Stomach smooth muscle (tissue), 2 donors: ENCODE data around the gene SAMD1.

Experiments used
- H3K27ac ChIP-seq: one replicate; pipeline ENCODE4 v1.7.0; 2013; ENCODE audit warnings: mild to moderate bottlenecking, low read length, inconsistent platforms
- H3K27me3 ChIP-seq, 2 donors: one replicate each; pipeline ENCODE4 v1.7.0; 2013; ENCODE audit warnings: low read length in 2 of 2; ENCODE audit not compliant: insufficient read depth in 2 of 2, control insufficient read depth in 1 of 2
- H3K36me3 ChIP-seq, 2 donors: one replicate each; pipeline ENCODE4 v1.7.0; 2013; ENCODE audit warnings: low read length in 2 of 2; ENCODE audit not compliant: control insufficient read depth in 2 of 2, insufficient read depth in 2 of 2
- H3K4me1 ChIP-seq: one replicate; pipeline ENCODE4 v1.7.0; 2013; ENCODE audit warnings: low read length; ENCODE audit not compliant: control insufficient read depth, insufficient read depth
- H3K4me3 ChIP-seq, 2 donors: one replicate each; pipeline ENCODE4 v1.7.0; 2013; ENCODE audit warnings: low read length in 2 of 2
- H3K9ac ChIP-seq, 2 donors: one replicate each; pipeline ENCODE4 v1.7.0; 2013; ENCODE audit warnings: low read length in 2 of 2, mild to moderate bottlenecking in 1 of 2
- H3K9me3 ChIP-seq, 2 donors: one replicate each; pipeline ENCODE4 v1.7.0; 2013; ENCODE audit warnings: low read length in 2 of 2; ENCODE audit not compliant: control insufficient read depth in 2 of 2
- donor health status: healthy.
- donor health status: Pancreatic carcinoma.

SAMD1 gene

GRCh38 chr19:14073261-14073924 lies 17.2 kb downstream of the SAMD1 start:
- no peaks in the 10 kb centered on the region for H3K36me3 ChIP-seq
- H3K4me3 ChIP-seq, result peak overlapping the region; percentile 86 to 87
- no peaks in the 10 kb centered on the region for H3K27me3 ChIP-seq
- H3K9ac ChIP-seq, result peak overlapping the region; percentile 80 to 88
- peaks cover 34% of the 10 kb centered on the region for H3K4me1 ChIP-seq
- H3K27ac ChIP-seq, result peak overlapping the region; percentile 83
- H3K9me3 ChIP-seq, result no peaks in the 10 kb centered on the region

- H3K27ac ChIP-seq, result peak within 1 kb of the TSS; percentile 83
Observed at GRCh38 chr19:14072535-14073260, 17.9 kb downstream of the SAMD1 start, which contains the start of gene MISP3. Gene MISP3, plus strand, starts transcription at chr19:14072786. Its CDS starts 524 bp downstream, at chr19:14073310.

GRCh38 chr19:14070268-14071050 lies 20.1 kb downstream of the SAMD1 start:
- no peaks in the 10 kb centered on the region for H3K36me3 ChIP-seq
- H3K4me1 ChIP-seq, result peaks cover 33% of the 10 kb centered on the region
- H3K9ac ChIP-seq, result no peak overlapping the region
- H3K9me3 ChIP-seq, result no peaks in the 10 kb centered on the region
- H3K27ac ChIP-seq, result no peak overlapping the region
- H3K27me3 ChIP-seq, result no peaks in the 10 kb centered on the region
- no peak overlapping the region for H3K4me3 ChIP-seq

More at GRCh38 chr19:14072535-14073260, 17.9 kb downstream of the SAMD1 start, which contains the start of gene MISP3:
- H3K36me3 ChIP-seq, result no peaks in the 10 kb centered on the region
- peak within 1 kb of the TSS; percentile 80 to 88 for H3K9ac ChIP-seq
- peaks cover 34% of the 10 kb centered on the region for H3K4me1 ChIP-seq
- H3K9me3 ChIP-seq, result no peaks in the 10 kb centered on the region
- H3K4me3 ChIP-seq, result peak within 1 kb of the TSS; percentile 86 to 87
- no peaks in the 10 kb centered on the region for H3K27me3 ChIP-seq

- H3K4me3 ChIP-seq, result no peak overlapping the region
- no peak overlapping the region for H3K9ac ChIP-seq
- H3K4me1 ChIP-seq, result no peaks in the 10 kb centered on the region
- H3K9me3 ChIP-seq, result no peaks in the 10 kb centered on the region
- no peaks in the 10 kb centered on the region for H3K36me3 ChIP-seq
- peaks cover 4 to 7% of the 10 kb centered on the region in 2 donors for H3K27me3 ChIP-seq
- H3K27ac ChIP-seq, result no peak overlapping the region
Observed at GRCh38 chr19:14066134-14066533, 24.4 kb downstream of the SAMD1 start.

GRCh38 chr19:14063105-14063504 lies 27.4 kb downstream of the SAMD1 start:
- no peak overlapping the region for H3K27ac ChIP-seq
- H3K36me3 ChIP-seq, result no peaks in the 10 kb centered on the region
- H3K9me3 ChIP-seq, result no peaks in the 10 kb centered on the region
- H3K4me3 ChIP-seq, result no peak overlapping the region
- H3K4me1 ChIP-seq, result peaks cover 1% of the 10 kb centered on the region
- no peak overlapping the region for H3K9ac ChIP-seq
- H3K27me3 ChIP-seq, result peaks cover 26 to 30% of the 10 kb centered on the region in 2 donors

- Histone ChIP-seq H3K4me1 (peaks cover 5% of the 10 kb centered on the region), H3K9ac (no peak overlapping the region), H3K36me3 (no peaks in the 10 kb centered on the region), H3K27ac (no peak overlapping the region), H3K27me3 (peaks cover 31% of the 10 kb centered on the region in 2 donors), H3K4me3 (no peak overlapping the region), H3K9me3 (no peaks in the 10 kb centered on the region)
Observed at GRCh38 chr19:14062558-14062855, 28.0 kb downstream of the SAMD1 start.

- Histone ChIP-seq H3K9ac (no peak within 1 kb of the TSS), H3K36me3 (no peaks in the 10 kb centered on the region), H3K4me3 (no peak within 1 kb of the TSS), H3K9me3 (no peaks in the 10 kb centered on the region), H3K27ac (no peak within 1 kb of the TSS), H3K27me3 (peaks cover 31% of the 10 kb centered on the region in 2 donors), H3K4me1 (peaks cover 5% of the 10 kb centered on the region)
Observed at GRCh38 chr19:14061751-14062557, 28.6 kb downstream of the SAMD1 start, which contains the start of gene PALM3. Gene PALM3, minus strand, starts transcription at chr19:14062076. Its CDS starts 96 bp downstream, at chr19:14061980.

- Histone ChIP-seq H3K9ac (no peak overlapping the region), H3K27me3 (peaks cover 31% of the 10 kb centered on the region in 2 donors), H3K36me3 (no peaks in the 10 kb centered on the region), H3K9me3 (no peaks in the 10 kb centered on the region), H3K4me1 (peaks cover 5% of the 10 kb centered on the region), H3K4me3 (no peak overlapping the region), H3K27ac (no peak overlapping the region)
Observed at GRCh38 chr19:14061081-14061749, 29.3 kb downstream of the SAMD1 start.

GRCh38 chr19:14059652-14060155 lies 30.8 kb downstream of the SAMD1 start:
- Histone ChIP-seq H3K9ac (no peak overlapping the region), H3K36me3 (no peaks in the 10 kb centered on the region), H3K4me1 (peaks cover 5% of the 10 kb centered on the region), H3K27ac (no peak overlapping the region), H3K27me3 (peaks cover 31% of the 10 kb centered on the region in 2 donors), H3K4me3 (no peak overlapping the region), H3K9me3 (no peaks in the 10 kb centered on the region)
